Neural cell (in vitro differentiated cells): ENCODE measurements around the gene ADGRL3. TPM values are rescaled to one million over a fixed set of nuclear protein-coding genes. Genes with fewer than 3 reads are reported as not detected.

Source experiments
- H2AFZ ChIP-seq: fragments of 200-600, 300-800 bp; sonication (generic), shearing (Covaris generic); 2 replicates; pipeline ENCODE4 v1.6.0; 2014; ENCODE audit warnings: low read depth, mild to moderate bottlenecking, antibody characterized with exemption, low read length, moderate library complexity
- H3F3A ChIP-seq: fragments of 200-600 bp; shearing (Covaris generic); 2 replicates; pipeline ENCODE4 v1.6.1; 2016; ENCODE audit warnings: mild to moderate bottlenecking, moderate library complexity, mixed read lengths, antibody characterized with exemption, low read length; ENCODE audit not compliant: insufficient read depth, poor library complexity, severe bottlenecking
- H3K27ac ChIP-seq: fragments of 200-600, 300-800 bp; sonication (generic), shearing (Covaris generic); 2 replicates; pipeline ENCODE4 v1.5.1; 2014; ENCODE audit warnings: mild to moderate bottlenecking, low read length, moderate library complexity
- H3K27me3 ChIP-seq: fragments of 300-800, 200-600 bp; sonication (generic), shearing (Covaris generic); 2 replicates; pipeline ENCODE4 v1.6.0; 2014; ENCODE audit warnings: mild to moderate bottlenecking, low read depth, low read length, moderate library complexity; ENCODE audit not compliant: insufficient read depth
- H3K36me3 ChIP-seq: fragments of 300-800, 200-600 bp; sonication (generic), shearing (Covaris generic); 2 replicates; pipeline ENCODE4 v1.5.1; 2014; ENCODE audit warnings: mild to moderate bottlenecking, antibody characterized with exemption, low read length, moderate library complexity; ENCODE audit not compliant: insufficient read depth
- H3K4me2 ChIP-seq: fragments of 300-800, 200-600 bp; sonication (generic), shearing (Covaris generic); 2 replicates; pipeline ENCODE4 v1.6.0; 2014; ENCODE audit warnings: mild to moderate bottlenecking, low read length
- H3K4me3 ChIP-seq: fragments of 300-800, 200-600 bp; sonication (generic), shearing (Covaris generic); 2 replicates; pipeline ENCODE4 v1.5.1; 2014; ENCODE audit warnings: mild to moderate bottlenecking, low read length, moderate library complexity
- H3K79me2 ChIP-seq: fragments of 200-600 bp; shearing (Covaris generic); replicated peaks from 2 replicates; pipeline ENCODE4 v1.6.0; 2014; ENCODE audit warnings: mild to moderate bottlenecking, low read length, moderate library complexity; ENCODE audit not compliant: insufficient read depth
- H3K9ac ChIP-seq: fragments of 300-800, 200-600 bp; sonication (generic), shearing (Covaris generic); 2 replicates; pipeline ENCODE4 v1.6.1; 2016; ENCODE audit warnings: mild to moderate bottlenecking, low read length, mixed read lengths
- H3K9me2 ChIP-seq: fragments of 200-600 bp; shearing (Covaris generic); 2 replicates; pipeline ENCODE4 v1.6.1; 2016; ENCODE audit warnings: mild to moderate bottlenecking, low read length, mixed read lengths; ENCODE audit not compliant: insufficient read depth
- H3K9me3 ChIP-seq: fragments of 200-600, 300-800 bp; sonication (generic), shearing (Covaris generic); 2 replicates; pipeline ENCODE4 v1.6.1; 2016; ENCODE audit warnings: mild to moderate bottlenecking, mixed run types, low read length, moderate library complexity, mixed read lengths
- H4K20me1 ChIP-seq: fragments of 200-600 bp; shearing (Covaris generic); 2 replicates; pipeline ENCODE4 v1.6.1; 2016; ENCODE audit warnings: mild to moderate bottlenecking, mixed run types; ENCODE audit not compliant: insufficient read depth
- CTCF ChIP-seq: fragments of 450-650 bp; IDR thresholded peaks from 2 replicates; pipeline ENCODE4 v1.5.1; 2014; ENCODE audit warnings: antibody characterized with exemption, mild to moderate bottlenecking, moderate library complexity; ENCODE audit not compliant: poor library complexity, severe bottlenecking
- EP300 ChIP-seq: fragments of 450-650 bp; conservative IDR thresholded peaks from 2 replicates; pipeline ENCODE4 v1.6.1; 2014; ENCODE audit warnings: antibody characterized with exemption, mild to moderate bottlenecking, moderate library complexity; ENCODE audit not compliant: poor library complexity, severe bottlenecking
- EZH2 ChIP-seq: fragments of 200-600, 300-800 bp; shearing (Covaris generic), sonication (generic); IDR thresholded peaks from 2 replicates; pipeline ENCODE4 v1.6.1; 2014; ENCODE audit warnings: antibody characterized with exemption, low read length, borderline replicate concordance, mild to moderate bottlenecking; ENCODE audit not compliant: insufficient read depth, poor library complexity, severe bottlenecking
- MXI1 ChIP-seq: fragments of 450-650 bp; conservative IDR thresholded peaks from 2 replicates; pipeline ENCODE4 v1.6.1; 2014; ENCODE audit warnings: antibody characterized with exemption, mild to moderate bottlenecking; ENCODE audit not compliant: poor library complexity, severe bottlenecking
- POLR2AphosphoS5 ChIP-seq: IDR thresholded peaks from 2 replicates; pipeline ENCODE4 v1.6.1; 2012
- RAD21 ChIP-seq: fragments of 450-650 bp; conservative IDR thresholded peaks from 2 replicates; pipeline ENCODE4 v1.6.1; 2014; ENCODE audit warnings: antibody characterized with exemption, mild to moderate bottlenecking, moderate library complexity
- REST ChIP-seq: IDR thresholded peaks from 2 replicates; pipeline ENCODE4 v1.6.1; 2012; ENCODE audit warnings: borderline replicate concordance
- SMC3 ChIP-seq: fragments of 450-650 bp; conservative IDR thresholded peaks from 2 replicates; pipeline ENCODE4 v1.6.1; 2014; ENCODE audit warnings: antibody characterized with exemption, mild to moderate bottlenecking, moderate library complexity; ENCODE audit not compliant: poor library complexity
- TAF1 ChIP-seq: IDR thresholded peaks from 2 replicates; pipeline ENCODE4 v1.6.1; 2012; ENCODE audit warnings: low read depth
- polyA plus RNA-seq: library from polyadenylated mRNA; depleted of rRNA; stranded (reverse); fragments of >200 nt; gene quantifications from 2 replicates; pipeline ENCODE4 v1.2.3, GENCODE V29; 2014

ADGRL3 gene
- polyA plus RNA-seq, 1 donor from 2014 or later, result 99.4 TPM

- no peak overlapping the region for H3K4me2 ChIP-seq
- H2AFZ ChIP-seq, result no peak overlapping the region
- H3K9me3 ChIP-seq, result no peaks in the 10 kb centered on the region
- H3K27ac ChIP-seq, result no peak overlapping the region
- no peaks in the 10 kb centered on the region for H3K79me2 ChIP-seq
- H3K9me2 ChIP-seq, result no peaks in the 10 kb centered on the region
- H3K36me3 ChIP-seq, result no peaks in the 10 kb centered on the region
- no peaks in the 10 kb centered on the region for H3K27me3 ChIP-seq
- TF ChIP-seq SMC3 (no peak), REST (no peak), CTCF (no peak), POLR2AphosphoS5 (no peak), RAD21 (no peak), EZH2 (no peak), EP300 (no peak), TAF1 (no peak), MXI1 (no peak)
- no peaks in the 10 kb centered on the region for H3F3A ChIP-seq
- no peak overlapping the region for H3K4me3 ChIP-seq
- H3K9ac ChIP-seq, result no peak overlapping the region
- H4K20me1 ChIP-seq, result no peaks in the 10 kb centered on the region
These were observed 462.2 kb downstream of the ADGRL3 start for GRCh38 chr4:61662362-61662761.

GRCh38 chr4:61663310-61663709 is 463.2 kb downstream of the ADGRL3 start:
- Histone ChIP-seq H2AFZ (no peak overlapping the region), H3K9me3 (no peaks in the 10 kb centered on the region), H3K27ac (no peak overlapping the region), H3K4me2 (no peak overlapping the region), H3K9me2 (no peaks in the 10 kb centered on the region), H3K27me3 (no peaks in the 10 kb centered on the region), H3K4me3 (no peak overlapping the region), H4K20me1 (no peaks in the 10 kb centered on the region), H3K9ac (no peak overlapping the region), H3K36me3 (no peaks in the 10 kb centered on the region), H3F3A (no peaks in the 10 kb centered on the region), H3K79me2 (no peaks in the 10 kb centered on the region)
- TF ChIP-seq POLR2AphosphoS5 (no peak), REST (no peak), MXI1 (no peak)
